Measurements from ENCODE around the gene ZC3H8.
"Not testable (repeated sequence)": the region's sequence is repeated elsewhere in the genome, so short reads cannot be mapped to it uniquely, and the experiment has no call there.

The ZC3H8 gene

GRCh38 chr2:112230371-112230770, 24.5 kb downstream of the ZC3H8 start:
- Histone ChIP-seq H4K20me1 (no peaks in the 10 kb centered on the region), H3K9me3 (peaks cover 17% of the 10 kb centered on the region), H3K27ac (no peak overlapping the region), H3K9ac (no peak overlapping the region), H3K27me3 (no peaks in the 10 kb centered on the region), H3K4me1 (peaks cover 9% of the 10 kb centered on the region), H3K4me3 (no peak overlapping the region), H3K36me3 (peaks cover 69% of the 10 kb centered on the region), H3K4me2 (no peak overlapping the region)
- no peak for TF ChIP-seq Cebpa-rat (IDR thresholded peaks at IDR 0.05)

- H4K20me1 ChIP-seq: no peaks in the 10 kb centered on the region
- H3K4me3 ChIP-seq: no peak overlapping the region
- H3K9me3 ChIP-seq: peaks cover 17% of the 10 kb centered on the region
- no peaks in the 10 kb centered on the region for H3K27me3 ChIP-seq
- peaks cover 9% of the 10 kb centered on the region for H3K4me1 ChIP-seq
- H3K36me3 ChIP-seq: peaks cover 68% of the 10 kb centered on the region
- H3K4me2 ChIP-seq: peak overlapping the region; percentile 42
- H3K9ac ChIP-seq: no peak overlapping the region
- no peak for TF ChIP-seq Cebpa-rat (IDR thresholded peaks at IDR 0.05)
- H3K27ac ChIP-seq: no peak overlapping the region
Observed at GRCh38 chr2:112229348-112229747, 25.5 kb downstream of the ZC3H8 start.

DNA sequence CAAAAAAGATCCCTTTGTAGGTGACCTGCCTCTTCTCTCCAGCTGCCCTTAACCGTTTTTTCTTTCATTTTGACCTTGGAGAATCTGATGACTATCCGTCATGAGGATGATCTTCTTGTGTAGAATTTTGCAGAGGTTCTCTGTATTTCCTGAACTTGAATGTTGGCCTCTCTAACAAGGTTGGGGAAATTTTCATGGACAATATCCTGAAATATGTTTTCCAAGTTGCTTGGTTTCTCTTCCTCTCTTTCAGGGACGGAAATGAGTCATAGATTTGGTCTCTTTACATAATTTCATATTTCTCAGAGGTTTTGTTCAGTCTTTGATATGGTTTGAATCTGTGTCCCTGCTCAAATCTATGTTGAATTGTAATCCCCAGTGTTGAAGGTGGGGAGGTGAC, 34.0 kb downstream of the ZC3H8 start:
- no peak overlapping the region for H3K27ac ChIP-seq
- peaks cover 20% of the 10 kb centered on the region for H3K4me1 ChIP-seq
- H3K4me2 ChIP-seq: no peak overlapping the region
- TF ChIP-seq Cebpa-rat (IDR thresholded peaks at IDR 0.05): no peak
- no peak overlapping the region for H3K9ac ChIP-seq
- H3K9me3 ChIP-seq: peaks cover 43% of the 10 kb centered on the region
- no peak overlapping the region for H3K4me3 ChIP-seq
- H3K27me3 ChIP-seq: no peaks in the 10 kb centered on the region
- H3K36me3 ChIP-seq: peaks cover 51% of the 10 kb centered on the region
- H4K20me1 ChIP-seq: no peaks in the 10 kb centered on the region

DNA sequence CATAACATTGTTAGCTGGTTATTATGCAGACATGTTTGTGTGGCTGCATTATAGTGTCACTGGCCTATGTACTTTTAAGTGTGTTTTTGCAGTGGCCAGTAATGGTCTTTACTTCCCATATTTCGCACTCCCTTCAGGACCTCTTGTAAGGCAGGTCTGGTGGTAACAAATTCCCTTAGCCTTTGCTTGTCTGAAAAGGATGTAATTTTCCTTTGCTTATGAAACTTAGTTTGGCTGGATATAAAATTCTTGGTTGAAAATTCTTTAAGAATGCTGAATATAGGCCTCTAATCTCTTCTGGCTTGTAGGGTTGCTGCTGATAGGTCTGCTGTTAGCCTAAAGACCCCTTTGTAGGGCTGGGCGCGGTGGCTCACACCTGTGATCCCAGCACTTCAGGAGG, 34.7 kb downstream of the ZC3H8 start:
- H3K4me2 ChIP-seq: no peak overlapping the region
- peaks cover 48% of the 10 kb centered on the region for H3K36me3 ChIP-seq
- no peaks in the 10 kb centered on the region for H4K20me1 ChIP-seq
- no peak overlapping the region for H3K9ac ChIP-seq
- peaks cover 43% of the 10 kb centered on the region for H3K9me3 ChIP-seq
- no peak overlapping the region for H3K4me3 ChIP-seq
- H3K27ac ChIP-seq: no peak overlapping the region
- no peaks in the 10 kb centered on the region for H3K27me3 ChIP-seq
- no peak for TF ChIP-seq Cebpa-rat (IDR thresholded peaks at IDR 0.05)
- peaks cover 20% of the 10 kb centered on the region for H3K4me1 ChIP-seq

GRCh38 chr2:112217854-112218253, 37.0 kb downstream of the ZC3H8 start:
- Histone ChIP-seq H3K9me3 (peaks cover 51% of the 10 kb centered on the region), H3K27ac (peak overlapping the region; percentile 25), H3K4me1 (peaks cover 20% of the 10 kb centered on the region), H4K20me1 (no peaks in the 10 kb centered on the region), H3K9ac (no peak overlapping the region), H3K27me3 (no peaks in the 10 kb centered on the region), H3K4me3 (no peak overlapping the region), H3K4me2 (peak overlapping the region; percentile 42), H3K36me3 (peaks cover 58% of the 10 kb centered on the region)
- no peak for TF ChIP-seq Cebpa-rat (IDR thresholded peaks at IDR 0.05)

GRCh38 chr2:112216167-112216566, 38.7 kb downstream of the ZC3H8 start:
- Histone ChIP-seq H3K9ac (no peak overlapping the region), H3K4me3 (no peak overlapping the region), H4K20me1 (no peaks in the 10 kb centered on the region), H3K9me3 (peaks cover 38% of the 10 kb centered on the region), H3K27me3 (no peaks in the 10 kb centered on the region), H3K27ac (no peak overlapping the region), H3K4me1 (peaks cover 20% of the 10 kb centered on the region), H3K4me2 (no peak overlapping the region), H3K36me3 (peaks cover 55% of the 10 kb centered on the region)
- TF ChIP-seq Cebpa-rat (IDR thresholded peaks at IDR 0.05): no peak

DNA sequence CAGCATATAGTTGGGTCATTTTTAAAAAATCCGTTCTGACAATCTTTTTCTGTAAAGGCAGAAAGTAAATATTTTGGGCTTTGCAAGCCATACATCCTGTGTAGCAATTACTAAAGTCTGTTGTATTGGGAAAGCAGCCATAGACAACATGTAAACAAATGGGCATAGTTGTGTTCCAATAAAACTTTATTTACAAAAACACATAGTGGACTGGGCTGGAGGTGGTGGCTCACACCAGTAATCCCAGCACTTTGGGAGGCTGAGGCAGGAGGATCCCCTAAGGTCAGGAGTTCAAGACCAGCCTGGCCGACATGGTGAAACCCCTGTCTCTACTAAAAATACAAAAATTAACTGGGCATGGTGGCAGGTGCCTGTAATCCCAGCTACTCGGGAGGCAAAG, 46.9 kb downstream of the ZC3H8 start:
- not testable (repeated sequence) for H3K9ac ChIP-seq, H3K4me3 ChIP-seq, H3K27me3 ChIP-seq, H3K4me1 ChIP-seq, H4K20me1 ChIP-seq, H3K4me2 ChIP-seq, H3K27ac ChIP-seq
- peaks cover 31% of the 10 kb centered on the region for H3K36me3 ChIP-seq
- H3K9me3 ChIP-seq: peaks cover 23% of the 10 kb centered on the region

GRCh38 chr2:112204411-112204810, 50.4 kb downstream of the ZC3H8 start:
- no peak for TF ChIP-seq Cebpa-rat (IDR thresholded peaks at IDR 0.05)
- H3K4me3 ChIP-seq: no peak overlapping the region
- H4K20me1 ChIP-seq: no peaks in the 10 kb centered on the region
- peaks cover 7% of the 10 kb centered on the region; the same call in 1 of the 2 replicates for H3K4me1 ChIP-seq
- H3K27ac ChIP-seq: no peak overlapping the region
- peaks cover 23% of the 10 kb centered on the region for H3K9me3 ChIP-seq
- H3K27me3 ChIP-seq: no peaks in the 10 kb centered on the region
- no peak overlapping the region for H3K4me2 ChIP-seq
- 0 out of 2 replicates have a peak, but pooled peaks cover under 1% of the 10 kb centered on the region for H3K36me3 ChIP-seq
- H3K9ac ChIP-seq: no peak overlapping the region

GRCh38 chr2:112201696-112202430, 53.0 kb downstream of the ZC3H8 start:
- no peak for TF ChIP-seq Cebpa-rat (IDR thresholded peaks at IDR 0.05)
- H3K4me3 ChIP-seq: no peak overlapping the region
- H3K9me3 ChIP-seq: peaks cover 20% of the 10 kb centered on the region
- peaks cover 11% of the 10 kb centered on the region; the same call in 1 of the 2 replicates for H3K4me1 ChIP-seq
- no peaks in the 10 kb centered on the region for H3K36me3 ChIP-seq
- H3K4me2 ChIP-seq: no peak overlapping the region
- H3K27me3 ChIP-seq: no peaks in the 10 kb centered on the region
- H3K27ac ChIP-seq: no peak overlapping the region
- H3K9ac ChIP-seq: no peak overlapping the region
- H4K20me1 ChIP-seq: no peaks in the 10 kb centered on the region

- TF ChIP-seq Cebpa-rat (IDR thresholded peaks at IDR 0.05): no peak
- Histone ChIP-seq H3K36me3 (no peaks in the 10 kb centered on the region), H3K27ac (no peak overlapping the region), H3K27me3 (no peaks in the 10 kb centered on the region), H3K4me3 (no peak overlapping the region), H3K9ac (no peak overlapping the region), H3K4me2 (no peak overlapping the region), H3K4me1 (peaks cover 11% of the 10 kb centered on the region; the same call in 1 of the 2 replicates), H3K9me3 (peaks cover 16% of the 10 kb centered on the region), H4K20me1 (no peaks in the 10 kb centered on the region)
Observed at GRCh38 chr2:112199188-112199587, 55.7 kb downstream of the ZC3H8 start.

Data from BLaER1 (cell line).